GM12873 (cell line): ENCODE results near the gene MRPL36.

Source experiments
- TF ChIP-seq, protein P1 (sequence below): IDR thresholded peaks from 2 replicates; pipeline ENCODE4 v1.5.1; 2012; ENCODE audit warnings: low read depth, mild to moderate bottlenecking, moderate library complexity, low read length, control low read depth; ENCODE audit not compliant: insufficient read depth; ENCODE audit errors: missing control alignments

Gene MRPL36

DNA sequence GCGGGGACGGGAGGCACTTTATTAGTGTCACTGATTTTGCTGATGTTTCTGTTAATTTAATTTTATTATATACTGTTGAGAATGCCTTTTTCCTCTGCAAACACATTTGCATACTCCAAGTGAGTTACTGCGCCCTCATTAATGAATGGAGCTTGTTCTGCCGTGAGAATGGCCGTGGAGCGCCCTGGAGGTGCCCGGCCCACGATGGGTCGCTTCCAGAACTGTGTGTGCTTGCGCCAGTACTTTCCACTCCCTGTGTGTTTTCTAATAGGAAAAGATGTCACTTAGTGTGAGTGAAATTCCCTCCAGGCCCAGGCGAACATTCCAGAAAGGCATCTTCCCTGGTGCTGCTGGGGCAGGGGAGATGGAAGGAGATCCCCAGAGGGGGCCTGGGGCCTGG is 31.6 kb upstream of the MRPL36 start:
- TF ChIP-seq, protein P1, sequence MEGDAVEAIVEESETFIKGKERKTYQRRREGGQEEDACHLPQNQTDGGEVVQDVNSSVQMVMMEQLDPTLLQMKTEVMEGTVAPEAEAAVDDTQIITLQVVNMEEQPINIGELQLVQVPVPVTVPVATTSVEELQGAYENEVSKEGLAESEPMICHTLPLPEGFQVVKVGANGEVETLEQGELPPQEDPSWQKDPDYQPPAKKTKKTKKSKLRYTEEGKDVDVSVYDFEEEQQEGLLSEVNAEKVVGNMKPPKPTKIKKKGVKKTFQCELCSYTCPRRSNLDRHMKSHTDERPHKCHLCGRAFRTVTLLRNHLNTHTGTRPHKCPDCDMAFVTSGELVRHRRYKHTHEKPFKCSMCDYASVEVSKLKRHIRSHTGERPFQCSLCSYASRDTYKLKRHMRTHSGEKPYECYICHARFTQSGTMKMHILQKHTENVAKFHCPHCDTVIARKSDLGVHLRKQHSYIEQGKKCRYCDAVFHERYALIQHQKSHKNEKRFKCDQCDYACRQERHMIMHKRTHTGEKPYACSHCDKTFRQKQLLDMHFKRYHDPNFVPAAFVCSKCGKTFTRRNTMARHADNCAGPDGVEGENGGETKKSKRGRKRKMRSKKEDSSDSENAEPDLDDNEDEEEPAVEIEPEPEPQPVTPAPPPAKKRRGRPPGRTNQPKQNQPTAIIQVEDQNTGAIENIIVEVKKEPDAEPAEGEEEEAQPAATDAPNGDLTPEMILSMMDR, result no peak

DNA sequence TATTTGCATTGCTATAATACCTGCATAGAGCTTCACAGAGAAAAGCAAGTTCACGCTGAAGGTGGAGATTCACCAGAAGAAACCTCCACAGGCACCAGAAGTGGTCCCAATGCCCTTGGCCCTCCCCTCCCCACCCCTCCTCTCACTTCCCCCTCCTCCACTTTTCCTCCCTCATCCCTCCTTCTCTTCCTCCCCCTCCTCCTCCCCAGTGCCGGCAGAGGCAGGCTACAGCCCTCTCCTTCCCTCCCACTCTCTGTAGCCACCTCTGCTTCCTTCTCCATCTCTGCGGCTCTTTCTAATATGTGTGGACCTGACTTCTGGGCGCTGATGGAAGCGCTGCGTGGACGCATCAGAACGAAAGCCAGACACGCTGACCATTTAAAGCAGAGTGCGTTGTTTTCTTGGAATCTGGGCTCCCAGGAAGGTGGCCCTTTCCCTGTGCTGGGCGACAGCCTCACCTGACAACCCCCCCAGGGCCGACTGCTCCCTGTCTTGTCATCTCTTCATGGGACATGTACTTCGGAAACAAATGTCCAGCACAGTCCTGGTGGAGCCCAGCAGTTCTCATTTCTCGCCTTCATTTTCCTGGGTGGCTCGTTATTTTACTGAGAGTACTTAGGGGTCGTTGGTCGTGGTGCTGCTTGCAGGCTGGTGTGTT is 31.1 kb upstream of the MRPL36 start:
- TF ChIP-seq, protein P1, result no peak

DNA sequence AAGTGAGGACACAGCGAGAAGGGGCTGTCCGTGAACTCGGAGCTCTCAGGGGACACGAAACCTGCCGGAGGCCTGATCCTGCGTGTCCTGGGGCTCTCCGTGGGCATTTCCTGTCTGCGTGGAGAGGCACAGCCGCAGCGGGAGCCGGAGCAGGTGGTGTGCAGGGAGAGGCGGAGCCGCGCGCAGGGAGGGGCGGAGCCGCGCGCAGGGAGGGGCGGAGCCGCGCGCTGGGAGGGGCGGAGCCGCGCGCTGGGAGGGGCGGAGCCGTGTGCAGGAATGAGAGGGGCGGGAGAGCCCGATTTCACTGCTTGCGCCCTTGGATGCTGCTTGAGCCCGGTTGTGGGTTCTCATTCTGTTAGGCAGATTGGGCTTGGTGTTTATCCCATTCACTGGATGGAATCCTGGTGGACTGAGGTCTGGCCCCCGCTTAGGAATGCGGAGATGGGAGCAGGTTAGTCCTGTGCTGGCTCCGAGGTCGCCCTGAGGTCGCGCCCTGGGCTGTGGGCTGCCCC is 28.3 kb upstream of the MRPL36 start:
- TF ChIP-seq, protein P1, result no peak

DNA sequence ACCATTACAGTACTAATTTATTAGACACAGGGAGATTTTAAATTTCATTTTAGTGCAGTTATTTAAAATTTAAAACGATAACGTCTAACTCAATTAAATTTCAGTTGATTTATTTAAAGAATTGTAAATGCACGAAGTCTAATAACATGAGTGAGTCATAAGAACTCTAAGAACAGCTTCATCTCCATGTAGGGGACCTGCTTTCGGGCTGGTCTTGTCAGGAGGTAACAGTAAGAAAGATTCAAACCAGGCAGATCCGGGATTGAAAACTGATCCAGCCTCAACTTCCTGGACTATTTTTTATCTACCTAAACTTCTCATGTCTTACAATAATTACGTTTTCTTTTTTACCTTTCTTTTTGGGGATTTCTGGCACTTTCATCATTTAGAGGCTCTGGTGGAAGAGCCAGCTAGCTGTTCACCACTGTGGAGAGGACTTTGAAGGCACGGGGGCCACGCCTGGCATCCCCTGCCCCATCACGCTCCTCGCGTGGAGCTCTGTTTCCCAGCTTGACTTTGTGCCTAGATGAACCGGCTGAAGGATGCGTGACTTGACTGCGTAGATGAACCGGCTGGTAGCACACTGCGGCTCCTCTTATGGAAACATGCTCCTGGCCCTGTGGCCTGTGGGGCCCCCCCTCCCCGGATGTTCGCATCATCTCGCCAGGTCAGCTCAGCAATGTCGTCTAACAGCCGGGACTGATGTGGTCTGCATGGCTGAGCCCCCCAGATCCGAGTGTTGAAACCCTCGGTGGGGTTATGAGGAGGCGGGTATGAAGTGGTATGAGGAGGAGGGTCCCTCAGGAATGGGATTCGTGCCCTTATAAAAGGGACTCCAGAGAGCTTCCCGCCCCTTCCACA is 27.6 kb upstream of the MRPL36 start:
- TF ChIP-seq, protein P1, result no peak

DNA sequence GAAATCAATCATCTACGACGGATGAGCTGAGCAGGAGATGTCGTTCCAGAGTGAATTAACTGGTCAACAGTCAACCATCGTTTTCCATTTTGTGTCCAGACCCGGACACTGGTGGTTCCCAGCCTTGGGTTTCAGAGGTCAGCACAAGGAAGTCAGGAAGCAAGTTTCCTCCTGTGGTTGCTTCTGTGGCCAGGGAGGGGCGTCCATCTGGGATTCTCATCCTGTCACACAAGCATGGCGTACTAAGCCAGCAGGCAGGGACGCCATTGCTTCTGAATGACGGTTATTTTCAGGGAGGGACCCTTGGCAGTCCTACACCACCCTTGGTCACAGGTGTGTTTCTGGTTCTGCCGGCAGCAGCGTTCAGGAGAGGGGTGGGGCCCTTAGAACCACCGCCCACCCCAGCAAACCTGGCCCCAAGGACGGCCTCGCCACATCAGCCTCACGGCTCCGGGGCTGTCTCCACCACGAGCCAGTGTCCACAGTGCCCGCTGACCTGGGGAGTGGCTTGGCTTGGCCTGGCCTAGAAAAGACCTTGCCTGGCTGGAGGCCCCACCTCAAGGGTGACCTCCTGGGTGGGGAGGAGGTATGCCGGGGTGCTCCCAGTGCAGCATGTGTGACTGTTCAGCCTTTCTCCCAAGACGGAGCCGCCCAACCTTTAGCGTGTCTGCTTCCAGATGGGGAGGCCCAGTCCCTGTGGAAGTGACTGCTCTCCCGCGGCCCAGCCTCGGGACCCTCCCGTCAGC is 26.8 kb upstream of the MRPL36 start:
- TF ChIP-seq, protein P1, result no peak

DNA sequence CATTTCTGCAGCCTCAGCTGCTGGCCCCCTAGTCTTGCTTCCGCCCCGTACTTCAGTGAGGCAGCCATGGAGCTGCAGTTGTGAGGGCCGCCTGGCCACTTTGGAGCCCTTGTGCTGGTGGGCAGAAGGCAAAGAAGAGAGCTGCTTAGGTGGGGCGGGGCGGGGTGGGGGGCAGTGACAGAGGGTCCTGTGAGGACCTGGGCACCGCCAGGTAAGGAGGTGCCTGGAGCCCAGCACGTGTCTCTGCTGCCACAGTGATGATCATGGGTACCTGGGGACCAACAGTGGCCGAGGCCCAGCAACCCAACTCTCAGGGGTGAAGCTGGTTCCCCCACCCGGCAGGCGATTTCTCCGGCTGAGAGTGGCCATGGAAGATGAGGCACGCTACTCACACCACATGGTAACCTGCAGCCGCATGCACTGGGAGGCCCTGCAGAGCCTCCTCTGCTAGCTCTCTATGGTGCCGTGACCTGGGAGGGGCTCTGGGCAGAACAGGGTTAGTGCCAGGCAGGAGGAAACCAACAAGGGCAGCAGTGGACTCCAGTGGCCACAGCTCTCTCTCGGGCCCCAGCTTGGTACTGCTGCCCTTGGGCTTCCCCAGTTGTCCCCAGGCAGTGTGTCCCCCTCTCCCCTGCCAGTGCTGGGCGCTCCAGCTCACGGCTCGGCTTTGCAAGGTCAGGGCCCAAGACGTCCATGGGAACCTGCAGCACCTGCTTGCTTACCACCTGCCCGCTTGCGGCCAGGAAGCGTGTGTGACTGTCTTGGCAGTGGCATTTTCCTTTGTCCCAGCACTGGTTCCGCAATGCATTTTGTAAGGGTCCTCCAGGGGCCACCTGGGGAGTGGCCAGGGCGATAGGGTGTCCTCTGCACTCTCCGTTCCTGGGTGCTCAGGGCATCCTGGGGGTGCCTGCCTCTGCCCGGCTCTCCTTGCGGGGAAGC is 25.5 kb upstream of the MRPL36 start:
- TF ChIP-seq, protein P1, result no peak
